ENCODE data around the gene SH3D21. TPM values are rescaled to one million over a fixed set of nuclear protein-coding genes. Genes with fewer than 3 reads are reported as not detected.
A peak's percentile ranks its signal among the peaks of the same experiment; 100 is the strongest.

SH3D21 gene
- total and polyA plus RNA-seq, 2 donors (not counting 1 experiment from before 2014, with no cell fraction given), result 0.49 to 1.8 TPM

DNA sequence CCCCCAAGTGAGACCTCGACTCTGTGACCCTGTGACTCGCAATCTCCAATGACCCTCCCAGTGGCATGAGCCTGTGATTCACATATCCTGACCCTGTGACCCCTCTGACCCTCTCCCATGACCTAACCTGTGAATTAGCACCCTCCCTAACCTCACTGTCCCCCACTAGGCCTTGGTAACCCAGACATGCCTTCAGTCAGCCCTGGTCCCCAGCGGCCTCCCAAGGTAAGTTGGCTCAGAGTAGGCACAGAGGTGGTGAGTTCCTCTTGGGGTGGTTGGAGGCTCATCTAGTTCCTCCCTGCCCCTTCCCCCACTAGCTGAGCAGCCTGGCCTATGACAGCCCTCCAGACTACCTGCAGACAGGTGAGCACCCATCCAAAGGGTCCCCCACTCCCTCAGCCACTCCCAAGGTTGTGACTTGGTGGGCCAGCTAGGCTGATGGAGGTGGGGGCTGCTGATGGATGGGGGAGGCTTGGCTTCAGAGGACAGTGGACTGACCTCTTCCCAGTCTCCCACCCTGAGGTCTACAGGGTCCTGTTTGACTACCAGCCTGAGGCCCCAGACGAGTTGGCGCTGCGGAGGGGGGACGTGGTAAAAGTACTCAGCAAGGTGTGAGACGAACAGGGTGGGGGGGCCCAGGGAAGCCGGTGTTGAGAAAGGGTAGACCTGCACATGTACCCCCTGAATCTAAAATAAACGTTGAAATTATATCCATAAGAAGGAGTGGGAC lies 1.6 kb downstream of the SH3D21 start:
- Histone ChIP-seq H3K36me3 (replicated peaks in 1 of 2; ENCODE audit: control extremely low read depth in 1 of 2, control insufficient read depth in 1 of 2, extremely low read depth in 1 of 2, insufficient read depth in 2 of 2, low read length in 1 of 2) (peaks cover 0 to 17% of the 10 kb centered on the region in 2 experiments), H3K4me3 (ENCODE audit: control extremely low read depth in 1 of 5, extremely low read depth in 1 of 5, insufficient read depth in 1 of 5, low read depth in 2 of 5, low read length in 4 of 5) (peak overlapping the region in 3 of 5 experiments; percentile 68 to 78 (median 70)), H3K27me3 (replicated peaks in 1 of 4; ENCODE audit: control extremely low read depth in 1 of 4, control insufficient read depth in 3 of 4, insufficient read depth in 4 of 4, low read length in 3 of 4) (no peaks in the 10 kb centered on the region), H3K79me2 (ENCODE audit: control insufficient read depth, insufficient read depth, low read length) (no peaks in the 10 kb centered on the region), H2AFZ (ENCODE audit: insufficient read depth, low read depth, low read length, poor library complexity, severe bottlenecking) (peak overlapping the region; percentile 93), H3K27ac (ENCODE audit: low read length in 2 of 2) (no peak overlapping the region), H3K4me2 (replicated peaks; ENCODE audit: low read depth, low read length, poor library complexity, severe bottlenecking) (peak overlapping the region; percentile 98), H4K20me1 (ENCODE audit: control insufficient read depth, insufficient read depth, low read length, poor library complexity, severe bottlenecking) (peaks cover 14% of the 10 kb centered on the region), H3K9me3 (ENCODE audit: control extremely low read depth in 1 of 3, control insufficient read depth in 2 of 3, insufficient read depth in 1 of 3, low read length in 2 of 3) (no peaks in the 10 kb centered on the region), H3K4me1 (ENCODE audit: control insufficient read depth in 2 of 2, insufficient read depth in 2 of 2, low read length in 2 of 2) (peaks cover 10 to 33% of the 10 kb centered on the region in 2 donors), H3K9ac (ENCODE audit: low read length) (no peak overlapping the region)
- Mint-ChIP-seq H3K27ac (no peak overlapping the region), H3K4me3 (peak overlapping the region; percentile 97), H3K4me1 (peaks cover 29% of the 10 kb centered on the region), H3K9me3 (ENCODE audit: insufficient read depth) (no peaks in the 10 kb centered on the region), H3K27me3 (no peaks in the 10 kb centered on the region)
- ATAC-seq (ENCODE audit: low read depth) (no peak), DNase-seq (no peak)
- POLR2A ChIA-PET, result no interaction called here
- CTCF ChIA-PET, result interaction anchor here (1.1 to 2.4 kb wide), 4 partner anchors 15 to 120 kb away, joined by 3 to 8 read pairs (median 4); no protein-coding TSS in a partner anchor
- intact Hi-C loops (cut with micrococcal nuclease), result loop anchor here (1.0 to 5.0 kb wide), 3 partner anchors 60 to 158 kb away; partner anchors contain the start of gene TRAPPC3
- WGBS (ENCODE audit: insufficient coverage), result 82% methylated on average over 2 of the region's 10 CpGs
- no peak for TF ChIP-seq EZH2 (IDR thresholded peaks at IDR 0.05; ENCODE audit: borderline replicate concordance, insufficient read depth, low read depth, low read length, poor library complexity, severe bottlenecking)

DNA sequence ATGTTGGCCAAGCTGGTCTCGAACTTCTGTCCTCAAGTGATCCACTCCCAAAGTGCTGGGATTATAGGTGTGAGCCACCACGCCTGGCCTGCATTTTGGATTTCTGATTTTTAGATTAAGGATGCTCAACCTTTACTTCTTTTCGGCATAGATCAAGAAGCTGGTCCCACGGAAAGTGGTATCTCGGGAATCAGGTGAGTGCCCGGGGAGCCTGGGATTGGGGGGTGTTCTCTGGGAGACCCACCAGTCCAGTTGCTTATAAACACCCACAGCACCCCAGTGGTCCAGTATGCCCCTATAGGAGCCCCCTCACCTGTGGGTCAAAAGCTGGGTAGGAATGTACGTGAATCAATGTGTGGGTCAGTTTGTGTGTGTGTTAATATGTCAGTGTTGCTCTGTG lies 3.2 kb downstream of the SH3D21 start:
- ChIA-PET POLR2A (interaction anchor here (0.5 to 0.6 kb wide), 2 partner anchors 57 to 67 kb away, joined by 3 to 8 read pairs; no protein-coding TSS in a partner anchor), CTCF (interaction anchor here (1.6 kb wide), 1 partner anchor 24 kb away, joined by 5 read pairs; no protein-coding TSS in a partner anchor)
- H3K4me3 ChIP-seq (ENCODE audit: control extremely low read depth in 1 of 5, extremely low read depth in 1 of 5, insufficient read depth in 1 of 5, low read depth in 2 of 5, low read length in 4 of 5), result no peak overlapping the region
- H3K9me3 ChIP-seq (ENCODE audit: control extremely low read depth in 1 of 3, control insufficient read depth in 2 of 3, insufficient read depth in 1 of 3, low read length in 2 of 3), result peaks cover 0 to 6% (median 0%) of the 10 kb centered on the region in 3 donors
- Mint-ChIP-seq H3K4me3 (peak overlapping the region; percentile 37), H3K4me1 (peaks cover 25% of the 10 kb centered on the region), H3K27me3 (no peaks in the 10 kb centered on the region), H3K9me3 (ENCODE audit: insufficient read depth) (no peaks in the 10 kb centered on the region), H3K27ac (no peak overlapping the region)
- DNase-seq (no peak), ATAC-seq (ENCODE audit: low read depth) (no peak)
- H2AFZ ChIP-seq (ENCODE audit: insufficient read depth, low read depth, low read length, poor library complexity, severe bottlenecking), result no peak overlapping the region
- H3K79me2 ChIP-seq (ENCODE audit: control insufficient read depth, insufficient read depth, low read length), result no peaks in the 10 kb centered on the region
- no peak overlapping the region for H3K4me2 ChIP-seq (replicated peaks; ENCODE audit: low read depth, low read length, poor library complexity, severe bottlenecking)
- peaks cover 0 to 3% of the 10 kb centered on the region in 2 experiments for H3K36me3 ChIP-seq (replicated peaks in 1 of 2; ENCODE audit: control extremely low read depth in 1 of 2, control insufficient read depth in 1 of 2, extremely low read depth in 1 of 2, insufficient read depth in 2 of 2, low read length in 1 of 2)
- intact Hi-C loops (cut with micrococcal nuclease), result loop anchor here (5.0 kb wide), 1 partner anchor 58 kb away; no protein-coding TSS in a partner anchor
- peaks cover 10% of the 10 kb centered on the region for H4K20me1 ChIP-seq (ENCODE audit: control insufficient read depth, insufficient read depth, low read length, poor library complexity, severe bottlenecking)
- H3K27ac ChIP-seq (ENCODE audit: low read length in 2 of 2), result no peak overlapping the region
- TF ChIP-seq, protein P1, sequence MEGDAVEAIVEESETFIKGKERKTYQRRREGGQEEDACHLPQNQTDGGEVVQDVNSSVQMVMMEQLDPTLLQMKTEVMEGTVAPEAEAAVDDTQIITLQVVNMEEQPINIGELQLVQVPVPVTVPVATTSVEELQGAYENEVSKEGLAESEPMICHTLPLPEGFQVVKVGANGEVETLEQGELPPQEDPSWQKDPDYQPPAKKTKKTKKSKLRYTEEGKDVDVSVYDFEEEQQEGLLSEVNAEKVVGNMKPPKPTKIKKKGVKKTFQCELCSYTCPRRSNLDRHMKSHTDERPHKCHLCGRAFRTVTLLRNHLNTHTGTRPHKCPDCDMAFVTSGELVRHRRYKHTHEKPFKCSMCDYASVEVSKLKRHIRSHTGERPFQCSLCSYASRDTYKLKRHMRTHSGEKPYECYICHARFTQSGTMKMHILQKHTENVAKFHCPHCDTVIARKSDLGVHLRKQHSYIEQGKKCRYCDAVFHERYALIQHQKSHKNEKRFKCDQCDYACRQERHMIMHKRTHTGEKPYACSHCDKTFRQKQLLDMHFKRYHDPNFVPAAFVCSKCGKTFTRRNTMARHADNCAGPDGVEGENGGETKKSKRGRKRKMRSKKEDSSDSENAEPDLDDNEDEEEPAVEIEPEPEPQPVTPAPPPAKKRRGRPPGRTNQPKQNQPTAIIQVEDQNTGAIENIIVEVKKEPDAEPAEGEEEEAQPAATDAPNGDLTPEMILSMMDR (IDR thresholded peaks at IDR 0.05), result no peak
- TF ChIP-seq EZH2 (IDR thresholded peaks at IDR 0.05; ENCODE audit: borderline replicate concordance, insufficient read depth, low read depth, low read length, poor library complexity, severe bottlenecking), result no peak
- no peak overlapping the region for H3K9ac ChIP-seq (ENCODE audit: low read length)
- peaks cover 10 to 32% of the 10 kb centered on the region in 2 donors for H3K4me1 ChIP-seq (ENCODE audit: control insufficient read depth in 2 of 2, insufficient read depth in 2 of 2, low read length in 2 of 2)
- WGBS (ENCODE audit: insufficient coverage), result 100% methylated on average over 4 of the region's 7 CpGs
- no peaks in the 10 kb centered on the region for H3K27me3 ChIP-seq (replicated peaks in 1 of 4; ENCODE audit: control extremely low read depth in 1 of 4, control insufficient read depth in 3 of 4, insufficient read depth in 4 of 4, low read length in 3 of 4)

Measured in B cell (primary cell).